ENCODE measurements around the gene PDZK1IP1.
A peak's percentile ranks its signal among the peaks of the same experiment; 100 is the strongest.
"Not testable (repeated sequence)": the region's sequence is repeated elsewhere in the genome, so short reads cannot be mapped to it uniquely, and the experiment has no call there.

Gene PDZK1IP1

GRCh38 chr1:47181095-47181954 lies 8.5 kb downstream of the PDZK1IP1 start:
- peak; percentile 52 for DNase-seq (ENCODE audit: low read depth, low spot score)

DNA sequence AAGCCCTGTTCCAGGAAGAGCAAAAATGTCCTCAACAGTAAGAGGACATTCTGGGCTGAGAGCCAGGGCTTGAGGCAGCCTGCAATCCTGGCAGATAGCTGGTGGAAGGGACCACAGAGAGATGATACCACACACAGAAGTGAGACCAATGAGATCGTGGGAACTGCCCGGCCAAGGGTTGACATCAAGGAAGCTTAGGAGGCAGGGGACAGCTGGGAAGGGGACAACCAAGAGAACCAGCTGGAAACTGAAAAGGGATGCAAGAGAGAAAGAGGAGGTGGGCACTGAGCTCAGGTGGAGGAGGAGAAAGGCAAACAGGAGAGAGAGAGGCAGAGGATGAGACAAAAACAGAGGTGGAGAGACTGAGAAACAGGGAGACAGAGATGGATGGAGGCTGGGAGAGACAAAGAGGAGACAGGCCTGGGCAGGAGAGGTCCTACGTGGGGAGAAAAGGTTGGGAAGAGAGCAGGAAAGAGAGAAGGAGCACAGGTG lies 9.2 kb downstream of the PDZK1IP1 start:
- DNase-seq (ENCODE audit: low read depth, low spot score), result no peak

DNA sequence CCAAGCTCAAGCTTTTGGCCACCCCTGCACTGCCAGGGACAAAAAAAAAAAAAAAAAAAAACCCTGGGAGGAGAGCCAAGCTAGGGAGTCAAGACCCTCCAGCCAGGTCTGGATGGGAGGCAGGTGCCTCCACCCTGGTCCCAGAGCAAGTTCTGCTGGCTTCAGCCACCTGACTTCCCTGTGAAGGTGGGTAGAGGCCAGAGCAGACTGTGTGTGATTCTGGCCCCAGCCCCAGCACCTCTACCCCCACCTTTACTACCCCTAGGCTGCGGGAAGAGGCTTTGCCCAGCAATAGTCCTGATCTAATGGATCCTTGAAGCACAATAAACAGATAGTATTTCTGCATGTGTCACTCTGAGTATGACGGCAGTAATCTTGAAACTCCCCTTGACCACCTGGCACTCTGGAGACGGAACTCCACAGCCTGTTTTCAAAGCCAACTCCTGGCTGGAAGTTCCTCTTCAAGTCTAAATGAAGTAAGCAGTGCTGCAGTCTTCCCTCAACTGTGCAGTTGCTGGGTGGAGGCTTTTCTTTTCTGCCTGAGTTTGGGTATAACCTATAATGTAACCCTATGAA lies 9.8 kb downstream of the PDZK1IP1 start:
- no peak for DNase-seq (ENCODE audit: low read depth, low spot score)

GRCh38 chr1:47179017-47179987 lies 10.5 kb downstream of the PDZK1IP1 start:
- peak; percentile 98 for DNase-seq (ENCODE audit: low read depth, low spot score)

DNA sequence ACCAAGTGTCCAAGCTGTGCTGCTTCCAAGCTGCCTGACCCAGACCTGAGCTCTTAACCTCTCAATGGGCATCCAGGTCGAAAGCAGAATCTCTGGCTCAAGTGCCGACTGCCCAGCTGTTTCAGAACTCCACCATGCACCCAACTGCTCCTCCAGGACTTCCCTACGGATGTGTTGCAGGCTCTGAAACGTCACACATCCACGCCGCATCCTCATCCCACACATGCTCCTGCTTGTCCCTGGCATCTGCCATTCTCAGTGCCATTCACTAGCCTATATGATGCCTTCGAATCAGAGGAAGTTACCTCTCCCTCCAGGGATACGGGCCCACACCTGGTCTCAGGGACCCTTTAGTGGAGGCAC lies 11.2 kb downstream of the PDZK1IP1 start:
- no peak for DNase-seq (ENCODE audit: low read depth, low spot score)

- DNase-seq (ENCODE audit: low read depth, low spot score), result no peak
These were observed 11.8 kb downstream of the PDZK1IP1 start for GRCh38 chr1:47178020-47178419.

DNA sequence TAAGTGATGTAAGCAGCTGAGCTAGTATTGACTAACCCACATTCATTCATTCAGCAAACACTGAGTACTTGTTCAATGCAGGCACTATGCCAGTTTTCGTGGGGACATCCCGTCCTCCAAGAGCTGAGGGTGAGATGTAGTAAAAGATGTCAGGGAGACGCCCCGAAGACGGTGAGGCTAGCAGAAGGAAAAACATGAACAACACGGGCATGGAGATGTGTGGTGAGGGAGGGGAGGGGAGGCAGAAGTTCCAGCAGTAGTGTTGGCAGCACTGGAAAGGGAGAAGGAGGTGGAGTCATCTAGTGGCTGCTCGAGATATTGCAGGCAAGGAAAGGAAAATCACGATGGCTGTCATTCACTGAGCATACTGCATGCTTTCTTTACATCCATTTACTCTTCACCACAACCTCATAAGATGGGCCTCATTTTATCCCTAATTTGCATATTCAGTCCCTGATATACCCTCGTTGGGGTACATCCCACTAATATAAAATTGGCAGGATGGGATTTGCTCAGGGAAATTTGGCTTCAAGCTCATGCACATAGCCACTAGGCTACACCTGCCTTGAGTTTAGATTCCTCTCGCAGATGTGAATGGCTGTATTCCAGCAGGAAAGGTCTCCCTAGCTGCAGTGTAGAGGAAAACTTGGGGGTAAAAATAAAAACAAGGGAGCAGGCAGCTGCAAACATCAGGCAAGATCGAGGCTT lies 14.5 kb downstream of the PDZK1IP1 start:
- DNase-seq (ENCODE audit: low read depth, low spot score), result peak; percentile 79

- DNase-seq (ENCODE audit: low read depth, low spot score), result no peak
These were observed 15.2 kb downstream of the PDZK1IP1 start for GRCh38 chr1:47174656-47175020.

- DNase-seq (ENCODE audit: low read depth, low spot score), result no peak
These were observed 17.1 kb downstream of the PDZK1IP1 start for GRCh38 chr1:47172782-47173181.

DNA sequence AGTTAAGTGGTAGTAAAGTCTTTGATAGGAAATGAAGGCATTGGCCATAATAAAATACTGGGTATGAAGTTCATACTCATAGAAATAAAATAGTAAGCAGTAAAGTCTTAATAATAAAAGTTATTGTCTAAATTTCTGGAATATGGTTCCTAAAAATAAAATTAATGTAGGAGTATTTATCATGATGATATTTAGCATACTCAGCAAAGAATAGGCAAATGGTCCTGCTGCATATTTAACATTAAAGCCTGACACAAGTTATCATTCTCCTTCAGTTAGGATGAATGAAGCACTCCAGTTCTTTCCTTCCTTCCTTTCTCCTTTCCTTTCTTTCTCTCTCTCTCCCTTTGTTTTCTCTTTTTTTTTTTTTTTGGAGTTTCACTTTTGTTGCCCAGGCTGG lies 25.3 kb downstream of the PDZK1IP1 start:
- DNase-seq (ENCODE audit: low read depth, low spot score), result no peak

GRCh38 chr1:47161298-47162040 lies 28.4 kb downstream of the PDZK1IP1 start:
- no peak for DNase-seq (ENCODE audit: low read depth, low spot score)

DNA sequence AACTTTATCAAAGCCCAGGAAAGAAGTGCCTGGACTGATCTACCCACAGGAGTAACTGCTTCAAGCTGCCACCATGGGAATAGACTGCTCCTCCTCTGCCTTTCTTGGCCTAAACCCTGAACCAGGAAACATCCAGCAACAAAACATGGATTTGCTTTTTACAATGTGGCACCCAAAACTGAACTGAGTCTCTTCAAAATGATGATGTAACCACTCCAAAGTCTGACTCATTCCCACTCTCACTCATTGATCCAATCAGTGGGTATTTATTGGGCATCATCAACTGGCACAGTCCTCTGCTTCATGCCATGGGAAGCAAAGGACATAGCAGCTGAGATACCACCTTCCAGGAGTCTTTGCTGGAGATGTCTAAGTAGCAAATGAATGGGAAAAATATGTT lies 29.1 kb downstream of the PDZK1IP1 start:
- no peak for DNase-seq (ENCODE audit: low read depth, low spot score)

DNA sequence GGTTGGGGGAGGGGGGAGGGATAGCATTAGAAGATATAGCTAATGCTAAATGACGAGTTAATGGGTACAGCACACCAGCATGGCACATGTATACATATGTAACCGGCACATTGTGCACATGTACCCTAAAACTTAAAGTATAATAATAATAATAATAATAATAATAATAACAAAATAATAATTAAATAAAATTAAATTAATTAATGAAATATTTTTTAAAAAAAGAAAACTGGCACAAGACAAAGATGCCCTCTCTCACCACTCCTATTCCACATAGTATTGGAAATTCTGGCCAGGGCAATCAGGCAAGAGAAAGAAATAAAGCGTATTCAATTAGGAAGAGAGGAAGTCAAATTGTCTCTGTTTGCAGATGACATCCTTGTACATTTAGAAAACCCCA lies 31.9 kb downstream of the PDZK1IP1 start:
- DNase-seq (ENCODE audit: low read depth, low spot score), result not testable (repeated sequence)

DNA sequence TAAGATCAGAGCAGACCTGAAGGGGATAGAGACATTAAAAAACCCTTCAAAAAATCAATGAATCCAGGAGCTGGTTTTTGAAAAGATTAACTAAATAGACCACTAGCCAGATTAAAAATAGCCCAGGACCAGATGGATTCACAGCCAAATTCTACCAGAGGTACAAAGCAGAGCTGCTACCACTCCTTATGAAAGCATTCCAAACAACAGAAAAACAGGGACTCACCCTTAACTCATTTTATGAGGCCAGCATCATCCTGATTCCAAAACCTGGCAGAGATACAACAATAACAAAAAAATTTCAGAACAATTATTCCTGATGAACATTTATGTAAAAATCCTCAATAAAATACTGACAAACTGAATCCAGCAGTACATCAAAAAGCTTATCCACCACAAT lies 33.4 kb downstream of the PDZK1IP1 start:
- not testable (repeated sequence) for DNase-seq (ENCODE audit: low read depth, low spot score)

- peak; percentile 33 for DNase-seq (ENCODE audit: low read depth, low spot score)
These were observed 40.7 kb downstream of the PDZK1IP1 start for GRCh38 chr1:47149162-47149561.

- no peak for DNase-seq (ENCODE audit: low read depth, low spot score)
These were observed 42.6 kb downstream of the PDZK1IP1 start for GRCh38 chr1:47147047-47147785.

DNA sequence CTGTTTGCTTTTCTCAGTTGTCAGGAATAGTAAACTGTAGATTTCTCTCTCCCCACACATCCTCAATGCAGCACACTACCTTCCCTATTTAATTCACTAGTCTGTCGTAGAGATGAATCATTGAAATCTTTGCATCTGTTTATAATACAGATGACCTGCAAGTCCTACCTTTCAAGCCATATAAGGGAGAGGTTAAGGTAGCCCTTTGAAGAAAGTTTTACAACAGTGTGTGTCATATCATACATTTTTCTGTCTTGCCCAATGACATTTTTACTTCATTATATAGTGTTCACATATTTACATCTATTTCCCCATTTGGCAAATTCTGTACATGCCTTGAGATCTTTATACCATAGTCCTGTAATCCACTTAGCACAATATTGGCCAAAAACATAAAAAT lies 43.3 kb downstream of the PDZK1IP1 start:
- DNase-seq (ENCODE audit: low read depth, low spot score), result not testable (repeated sequence)

DNA sequence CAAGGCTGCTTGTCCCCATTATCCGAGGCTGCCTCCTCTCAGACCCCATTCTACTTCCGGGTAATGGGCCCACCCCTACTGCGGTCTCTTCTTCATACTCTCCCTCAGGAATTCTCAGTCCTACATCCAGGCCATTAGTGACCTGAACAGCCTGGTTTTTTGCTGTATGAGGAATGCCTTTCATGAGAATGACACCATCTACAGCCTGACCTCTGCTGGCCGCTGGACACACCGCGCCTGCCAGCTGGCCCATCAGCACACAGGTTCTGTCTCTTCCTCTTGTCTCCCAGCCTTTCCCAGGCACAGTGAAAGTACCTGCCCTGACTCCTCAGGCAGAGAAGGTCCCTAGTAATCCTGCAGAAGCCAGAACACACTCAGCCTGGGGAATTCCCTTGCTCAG lies 46.2 kb downstream of the PDZK1IP1 start:
- DNase-seq (ENCODE audit: low read depth, low spot score), result peak; percentile 70

- DNase-seq (ENCODE audit: low read depth, low spot score), result not testable (repeated sequence)
These were observed 49.5 kb downstream of the PDZK1IP1 start for GRCh38 chr1:47140358-47140757.

Measured in ELF-1 (cell line).